Adrenal gland (tissue), 5 donors: ENCODE measurements around the gene DOCK9.

Source experiments
- CTCF ChIP-seq, 6 experiments: fragments of 450-650 bp in 4 of 6; fragments of 200-600 bp in 2 of 6; sonication (generic) in 1 of 6; IDR thresholded peaks; 1 replicate in 5 of 6; 2 replicates in 1 of 6; pipeline versions ENCODE4 v1.5.1 to v1.8.0; 2016 to 2021; ENCODE audit warnings: antibody characterized with exemption in 6 of 6, mild to moderate bottlenecking in 2 of 6, moderate library complexity in 1 of 6
- POLR2A ChIP-seq, 2 donors: fragments of 450-650 bp; IDR thresholded peaks; one replicate each; pipeline ENCODE4 v1.6.1; 2017; ENCODE audit warnings: antibody characterized with exemption in 2 of 2, mild to moderate bottlenecking in 2 of 2, moderate library complexity in 1 of 2
- donor health status: DM: no; HTN: no; CAD: no.

- no peak for TF ChIP-seq POLR2A (IDR thresholded peaks at IDR 0.05)
- no peak for TF ChIP-seq CTCF (IDR thresholded peaks at IDR 0.05)
These were observed 161.5 kb downstream of the DOCK9 start for GRCh38 chr13:98816406-98816805.
